Posterior vena cava (tissue), 2 donors: ENCODE measurements around the gene SNAP25. TPM values are rescaled to one million over a fixed set of nuclear protein-coding genes. Genes with fewer than 3 reads are reported as not detected.
A peak's percentile ranks its signal among the peaks of the same experiment; 100 is the strongest.

Experiments used
- DNase-seq: peaks from one replicate; pipeline ENCODE4 v3.0.0-alpha.2; 2020; ENCODE audit warnings: low spot score
- intact Hi-C, 2 donors: fragments of 100-400 bp; cut with DNase I; formaldehyde crosslinking; loops; one replicate each; pipeline versions ENCODE4 v1.14.1 to v1.14.2; 2022 to 2023
- long read RNA-seq, 2 donors: library from polyadenylated mRNA; unstranded; transcript quantifications; one replicate each; pipeline ENCODE4 v2.0.0, GENCODE V29; 2020 to 2021
- total RNA-seq, 2 donors: library from RNA; stranded (reverse); fragmentation: NEBNext Ultra II Directional; extraction: Animal tissue kit (Norgen Biotek cat#: 25700); gene quantifications; one replicate each; pipeline ENCODE4 v1.2.1, GENCODE V29; 2021
- donor health status: DM: yes; HTN: yes; CAD: no.
- donor health status: DM: yes; HTN: yes; CAD: no.

The SNAP25 gene
- under 1 TPM; 0.37 to 0.62 TPM for total RNA-seq
- long read RNA-seq, donor 1: 0 reads
- long read RNA-seq, donor 2, partial matches to known transcripts: 1 of 1 reads
- long read RNA-seq, donor 2, other reads (novel, unspliced or antisense): 0 of 1 reads

- DNase-seq: no peak
- intact Hi-C loops: no loop called here
These were observed at the start of gene SNAP25 for GRCh38 chr20:10218536-10219451. TSS of gene SNAP25 (plus strand) at chr20:10218830. CDS start at chr20:10275492, 56,662 bp downstream.

GRCh38 chr20:10169752-10170151 lies 48.9 kb upstream of the SNAP25 start:
- intact Hi-C loops: no loop called here
- DNase-seq: no peak

- intact Hi-C loops: no loop called here
- DNase-seq: no peak
These were observed 48.4 kb upstream of the SNAP25 start for GRCh38 chr20:10170261-10170660.

GRCh38 chr20:10171864-10172751 lies 46.5 kb upstream of the SNAP25 start:
- intact Hi-C loops: no loop called here
- DNase-seq: peak; percentile 81

GRCh38 chr20:10172998-10173655 lies 45.5 kb upstream of the SNAP25 start:
- no peak for DNase-seq
- intact Hi-C loops: no loop called here

GRCh38 chr20:10174400-10174799 lies 44.2 kb upstream of the SNAP25 start:
- DNase-seq: no peak
- intact Hi-C loops: no loop called here

GRCh38 chr20:10177326-10177725 lies 41.3 kb upstream of the SNAP25 start:
- intact Hi-C loops: no loop called here

GRCh38 chr20:10178091-10178490 lies 40.5 kb upstream of the SNAP25 start:
- DNase-seq: no peak
- intact Hi-C loops: no loop called here

More at GRCh38 chr20:10177326-10177725, 41.3 kb upstream of the SNAP25 start:
- no peak for DNase-seq

- no peak for DNase-seq
- intact Hi-C loops: no loop called here
These were observed 39.8 kb upstream of the SNAP25 start for GRCh38 chr20:10178727-10179313.

GRCh38 chr20:10179574-10180298 lies 38.9 kb upstream of the SNAP25 start:
- no peak for DNase-seq

GRCh38 chr20:10180651-10181235 lies 37.9 kb upstream of the SNAP25 start:
- intact Hi-C loops: no loop called here

More at GRCh38 chr20:10179574-10180298, 38.9 kb upstream of the SNAP25 start:
- intact Hi-C loops: no loop called here

GRCh38 chr20:10185741-10186558 lies 32.7 kb upstream of the SNAP25 start:
- no peak for DNase-seq

More at GRCh38 chr20:10180651-10181235, 37.9 kb upstream of the SNAP25 start:
- DNase-seq: no peak

GRCh38 chr20:10190456-10190855 lies 28.2 kb upstream of the SNAP25 start:
- intact Hi-C loops: no loop called here
- no peak for DNase-seq

More at GRCh38 chr20:10185741-10186558, 32.7 kb upstream of the SNAP25 start:
- intact Hi-C loops: no loop called here

- no peak for DNase-seq
- intact Hi-C loops: no loop called here
These were observed 26.5 kb upstream of the SNAP25 start for GRCh38 chr20:10192171-10192570.

- intact Hi-C loops: no loop called here
- no peak for DNase-seq
These were observed 24.5 kb upstream of the SNAP25 start for GRCh38 chr20:10194166-10194565.

GRCh38 chr20:10200330-10200729 lies 18.3 kb upstream of the SNAP25 start:
- intact Hi-C loops: no loop called here
- no peak for DNase-seq

GRCh38 chr20:10201321-10201870 lies 17.2 kb upstream of the SNAP25 start:
- no peak for DNase-seq
- intact Hi-C loops: no loop called here
